Fibroblast of villous mesenchyme (primary cell): ENCODE data around the gene ABHD17C. TPM values are rescaled to one million over a fixed set of nuclear protein-coding genes. Genes with fewer than 3 reads are reported as not detected.
"Not testable (repeated sequence)": the region's sequence is repeated elsewhere in the genome, so short reads cannot be mapped to it uniquely, and the experiment has no call there.

Source experiments
- DNase-seq: peaks from one replicate; pipeline ENCODE4 v3.0.0-alpha.2; 2010; ENCODE audit warnings: low read depth
- H3K4me3 ChIP-seq: 2 replicates; pipeline ENCODE4 v1.5.1; 2011; ENCODE audit warnings: low read depth, mild to moderate bottlenecking, low read length
- total RNA-seq: library from RNA; depleted of rRNA; stranded (reverse); fragments of >200 nt; gene quantifications from 2 replicates; pipeline ENCODE4 v1.2.3, GENCODE V29; 2012
- TF ChIP-seq, protein P1 (sequence below): IDR thresholded peaks from 2 replicates; pipeline ENCODE4 v1.5.1; 2012; ENCODE audit warnings: low read depth, mild to moderate bottlenecking, low read length; ENCODE audit not compliant: insufficient read depth

Gene ABHD17C
- 10.0 and 12.1 TPM in 2 replicates for total RNA-seq

DNA sequence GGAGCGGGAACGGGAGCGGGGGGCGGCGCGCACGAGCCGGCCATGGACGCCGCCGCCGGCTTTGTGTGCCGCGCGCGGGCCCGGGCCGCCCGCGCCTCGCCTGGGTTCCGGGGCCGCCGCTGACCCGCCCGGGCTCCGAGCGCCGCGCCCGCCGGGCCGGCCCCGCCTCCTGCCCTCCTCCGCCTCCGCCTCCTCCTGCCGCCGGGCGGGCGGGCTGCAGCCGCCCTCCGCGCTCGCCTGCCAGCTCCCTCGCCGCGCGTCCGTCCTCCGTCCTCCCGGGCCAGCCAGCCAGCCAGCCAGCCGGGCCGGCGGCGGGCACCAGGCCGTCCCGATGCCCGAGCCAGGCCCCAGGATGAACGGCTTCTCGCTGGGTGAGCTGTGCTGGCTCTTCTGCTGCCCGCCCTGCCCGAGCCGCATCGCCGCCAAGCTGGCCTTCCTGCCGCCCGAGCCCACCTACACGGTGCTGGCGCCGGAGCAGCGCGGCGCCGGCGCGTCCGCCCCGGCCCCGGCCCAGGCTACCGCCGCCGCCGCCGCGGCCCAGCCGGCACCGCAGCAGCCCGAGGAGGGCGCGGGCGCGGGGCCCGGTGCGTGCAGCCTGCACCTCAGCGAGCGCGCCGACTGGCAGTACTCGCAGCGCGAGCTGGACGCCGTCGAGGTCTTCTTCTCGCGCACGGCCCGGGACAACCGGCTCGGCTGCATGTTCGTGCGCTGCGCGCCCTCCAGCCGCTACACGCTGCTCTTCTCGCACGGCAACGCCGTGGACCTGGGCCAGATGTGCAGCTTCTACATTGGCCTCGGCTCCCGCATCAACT, at the start of gene ABHD17C:
Gene ABHD17C (plus strand): TSS at position 212 of the 812 bp plus-strand sequence. CDS start 120 bp downstream, at position 332.
- H3K4me3 ChIP-seq: peak within 1 kb of the TSS; percentile 74
- peak; percentile 61 for DNase-seq
- TF ChIP-seq, protein P1, sequence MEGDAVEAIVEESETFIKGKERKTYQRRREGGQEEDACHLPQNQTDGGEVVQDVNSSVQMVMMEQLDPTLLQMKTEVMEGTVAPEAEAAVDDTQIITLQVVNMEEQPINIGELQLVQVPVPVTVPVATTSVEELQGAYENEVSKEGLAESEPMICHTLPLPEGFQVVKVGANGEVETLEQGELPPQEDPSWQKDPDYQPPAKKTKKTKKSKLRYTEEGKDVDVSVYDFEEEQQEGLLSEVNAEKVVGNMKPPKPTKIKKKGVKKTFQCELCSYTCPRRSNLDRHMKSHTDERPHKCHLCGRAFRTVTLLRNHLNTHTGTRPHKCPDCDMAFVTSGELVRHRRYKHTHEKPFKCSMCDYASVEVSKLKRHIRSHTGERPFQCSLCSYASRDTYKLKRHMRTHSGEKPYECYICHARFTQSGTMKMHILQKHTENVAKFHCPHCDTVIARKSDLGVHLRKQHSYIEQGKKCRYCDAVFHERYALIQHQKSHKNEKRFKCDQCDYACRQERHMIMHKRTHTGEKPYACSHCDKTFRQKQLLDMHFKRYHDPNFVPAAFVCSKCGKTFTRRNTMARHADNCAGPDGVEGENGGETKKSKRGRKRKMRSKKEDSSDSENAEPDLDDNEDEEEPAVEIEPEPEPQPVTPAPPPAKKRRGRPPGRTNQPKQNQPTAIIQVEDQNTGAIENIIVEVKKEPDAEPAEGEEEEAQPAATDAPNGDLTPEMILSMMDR: no peak

DNA sequence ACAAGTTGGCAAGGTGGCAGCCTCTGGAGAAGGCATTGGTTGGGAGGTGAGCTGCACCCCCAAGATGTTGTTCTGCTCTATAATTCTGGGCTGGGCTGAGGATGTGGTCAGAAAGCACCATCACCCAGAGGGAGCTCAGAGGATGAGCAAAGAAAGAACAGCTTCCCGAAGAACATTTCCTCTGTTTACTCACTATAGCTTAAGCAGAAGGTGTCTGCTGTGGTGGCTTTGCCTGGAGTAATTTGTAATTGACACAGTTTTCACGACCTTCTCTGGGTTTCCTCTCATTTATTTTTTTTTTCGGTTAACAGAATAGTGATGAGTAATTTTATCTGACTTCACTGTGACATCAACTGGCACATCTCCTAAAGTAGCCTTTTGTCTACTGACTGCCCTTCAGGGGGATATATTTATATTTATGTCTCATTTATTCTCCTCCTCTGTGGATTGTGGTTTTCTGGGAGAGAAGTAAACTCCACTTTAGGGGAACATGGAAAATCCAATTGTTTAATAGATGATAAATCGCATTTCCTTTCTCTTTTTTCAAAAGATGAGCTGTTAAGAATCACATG, 49.5 kb upstream of the ABHD17C start:
- DNase-seq: peak; percentile 25
- TF ChIP-seq, protein P1: no peak
- H3K4me3 ChIP-seq: no peak overlapping the region

- not testable (repeated sequence) for DNase-seq, H3K4me3 ChIP-seq
Measured at GRCh38 chr15:80647424-80647823, 47.7 kb upstream of the ABHD17C start.

DNA sequence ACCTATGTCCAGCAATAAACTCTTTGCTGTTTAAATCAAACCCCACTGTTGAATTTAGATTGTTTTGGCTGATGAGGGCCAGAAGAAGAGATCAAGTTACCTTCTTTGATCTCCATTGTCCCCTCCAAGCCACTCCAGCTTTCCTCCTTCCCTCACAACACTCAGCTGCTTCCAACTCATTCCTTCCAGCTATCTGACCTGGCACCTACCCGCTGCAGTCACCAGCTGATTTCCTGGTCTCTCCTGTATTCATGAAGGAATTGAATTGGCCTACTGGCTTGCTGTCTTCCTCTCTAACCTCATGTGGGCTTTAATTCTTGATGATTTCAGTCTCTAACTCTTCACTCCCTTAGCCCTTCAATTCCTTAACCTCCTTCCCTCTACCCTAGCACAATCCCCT, 40.8 kb upstream of the ABHD17C start:
- DNase-seq: no peak
- H3K4me3 ChIP-seq: no peak overlapping the region
- TF ChIP-seq, protein P1: no peak

GRCh38 chr15:80659375-80659774, 35.7 kb upstream of the ABHD17C start:
- TF ChIP-seq, protein P1: no peak
- no peak overlapping the region for H3K4me3 ChIP-seq
- no peak for DNase-seq

- TF ChIP-seq, protein P1: peak; percentile 59
- no peak overlapping the region for H3K4me3 ChIP-seq
- peak; percentile 39 for DNase-seq
Measured at GRCh38 chr15:80660119-80660518, 35.0 kb upstream of the ABHD17C start.

- H3K4me3 ChIP-seq: no peak overlapping the region
- no peak for DNase-seq
- TF ChIP-seq, protein P1: no peak
Measured at GRCh38 chr15:80662129-80662528, 33.0 kb upstream of the ABHD17C start.
